HG03521 (cell line): Measurements from ENCODE around the gene CHST11.
"Not testable (repeated sequence)": the region's sequence is repeated elsewhere in the genome, so short reads cannot be mapped to it uniquely, and the experiment has no call there.

Experiments used
- ATAC-seq: cut with Tn5 transposase; IDR thresholded peaks from one replicate; pipeline ENCODE4 v1.9.1; 2021; ENCODE audit warnings: mild to moderate bottlenecking, moderate library complexity; ENCODE audit not compliant: unreplicated experiment

Gene CHST11

DNA sequence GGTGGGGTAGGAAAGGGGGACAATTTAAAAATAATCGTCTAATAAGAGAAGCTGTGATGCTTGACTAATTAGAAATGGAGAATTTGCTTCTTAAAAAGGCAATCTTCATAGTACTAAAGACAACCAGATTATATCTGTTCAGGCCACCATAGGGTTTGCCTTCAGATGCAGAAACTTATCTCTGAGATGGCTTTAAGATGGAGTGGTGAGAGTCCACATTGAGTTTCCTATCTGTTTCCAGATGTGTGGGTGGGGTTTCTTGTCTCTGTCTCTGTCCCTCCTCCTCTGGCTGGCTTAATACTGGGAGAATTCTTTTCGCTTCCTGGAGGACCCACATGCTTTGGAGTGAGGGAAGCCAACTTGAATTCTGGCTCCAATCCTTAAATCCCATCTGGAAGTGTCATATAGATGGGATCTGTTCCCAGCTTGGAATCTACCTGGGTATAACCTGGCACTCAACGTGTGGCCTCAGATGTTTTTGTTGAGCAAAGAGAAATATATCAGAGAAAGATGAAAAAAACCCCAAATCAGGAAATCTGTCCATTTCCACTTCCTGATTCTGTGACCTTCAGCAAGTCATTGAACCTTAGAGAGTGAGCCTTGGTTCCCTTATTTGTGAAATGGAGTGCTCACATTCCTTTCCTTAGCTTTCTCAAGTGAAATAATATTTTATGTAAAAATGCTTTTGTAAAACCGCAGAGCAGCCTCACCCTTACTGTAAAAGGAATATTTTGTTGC is 66.4 kb downstream of the CHST11 start:
- ATAC-seq = no peak

DNA sequence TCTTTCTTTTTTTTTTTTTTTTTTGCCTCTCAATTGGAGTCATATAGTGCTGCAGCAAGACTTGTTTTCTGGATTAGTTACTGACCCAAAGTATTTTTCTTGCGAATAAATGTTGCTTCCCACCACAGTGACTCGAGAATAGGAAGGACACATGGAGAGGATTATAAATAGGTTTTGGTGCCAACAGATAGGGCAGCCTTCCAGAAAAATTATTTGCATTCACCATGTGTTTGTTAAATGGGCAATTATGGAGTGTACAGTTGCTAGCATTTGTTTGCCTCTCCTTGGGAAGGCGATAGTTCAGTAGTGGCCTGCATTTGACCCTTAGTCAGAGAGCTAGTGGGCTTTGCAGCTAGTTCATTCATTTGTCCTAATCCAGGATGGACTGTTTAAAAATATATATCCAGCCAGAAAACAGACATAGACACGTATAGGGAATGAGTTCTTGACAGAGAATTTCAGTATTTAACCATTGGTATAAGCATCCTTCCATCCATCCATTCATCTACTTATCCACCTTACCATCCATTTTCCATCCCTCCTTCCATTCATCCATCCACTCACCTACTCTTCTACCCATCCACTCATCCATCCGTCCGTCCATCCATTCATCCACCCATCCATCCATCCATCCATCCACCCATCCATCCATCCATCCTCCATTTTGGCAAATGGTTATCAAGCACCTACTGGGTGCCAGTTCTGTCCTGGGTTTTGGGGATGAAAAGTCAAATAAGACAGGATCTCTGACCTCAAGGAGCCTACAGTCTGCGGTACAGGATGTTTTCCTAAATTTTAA is 67.5 kb downstream of the CHST11 start:
- no peak for ATAC-seq

DNA sequence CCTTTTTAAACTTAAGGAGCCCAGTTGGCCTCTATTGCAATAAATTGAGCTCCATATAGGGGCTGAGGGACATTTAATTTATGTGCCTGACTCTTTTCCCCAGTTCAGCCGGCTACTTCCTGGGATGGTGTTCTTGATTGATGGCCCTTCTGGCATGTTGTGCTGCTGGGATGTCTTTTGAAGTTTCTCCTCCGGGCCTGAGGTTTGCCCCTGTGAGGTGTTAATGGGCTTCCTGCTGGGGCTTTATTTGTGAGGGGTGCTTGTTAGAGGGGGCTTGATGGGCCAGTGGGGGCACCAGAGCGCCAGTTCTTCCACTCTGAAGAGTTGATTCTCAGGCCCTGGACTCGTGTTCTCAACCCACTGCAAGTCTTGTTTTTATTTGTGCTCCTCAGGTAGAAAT is 69.6 kb downstream of the CHST11 start:
- no peak for ATAC-seq

DNA sequence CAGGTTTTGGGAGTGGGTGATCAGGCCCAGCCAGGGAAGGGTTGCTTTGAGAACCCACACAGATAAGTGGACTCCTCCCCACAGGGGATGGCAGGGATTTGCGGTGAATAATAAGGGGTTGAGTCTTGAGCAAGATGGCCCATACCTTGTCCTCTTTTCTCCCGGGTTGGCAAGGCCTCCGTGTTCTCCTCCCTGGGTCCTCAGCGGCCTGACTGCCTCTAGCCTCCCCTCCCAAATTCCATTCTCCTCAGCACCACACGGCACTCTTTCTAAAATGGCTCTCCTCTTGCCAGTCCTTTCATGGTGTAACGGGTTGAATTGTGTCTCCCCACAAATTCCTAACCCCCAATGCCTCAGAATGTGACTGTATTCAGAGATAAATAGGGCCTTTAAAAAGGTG is 70.0 kb downstream of the CHST11 start:
- no peak for ATAC-seq

DNA sequence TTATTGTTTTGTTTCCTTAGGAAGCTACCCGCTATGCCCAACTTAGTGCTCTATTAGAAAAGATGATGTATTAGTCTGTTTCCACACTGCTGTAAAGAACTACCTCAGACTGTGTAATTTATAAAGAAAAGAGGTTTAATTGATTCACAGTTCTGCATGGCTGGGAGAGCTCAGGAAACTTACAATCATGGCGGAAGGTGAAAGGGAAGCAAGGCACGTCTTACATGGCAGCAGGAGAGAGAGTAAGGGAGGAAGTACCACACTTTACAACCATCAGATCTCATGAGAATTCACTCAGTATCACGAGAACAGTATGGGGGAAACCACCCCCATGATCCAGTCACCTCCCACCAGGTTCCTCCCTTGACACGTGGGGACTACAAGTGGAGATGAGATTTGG is 70.9 kb downstream of the CHST11 start:
- not testable (repeated sequence) for ATAC-seq

DNA sequence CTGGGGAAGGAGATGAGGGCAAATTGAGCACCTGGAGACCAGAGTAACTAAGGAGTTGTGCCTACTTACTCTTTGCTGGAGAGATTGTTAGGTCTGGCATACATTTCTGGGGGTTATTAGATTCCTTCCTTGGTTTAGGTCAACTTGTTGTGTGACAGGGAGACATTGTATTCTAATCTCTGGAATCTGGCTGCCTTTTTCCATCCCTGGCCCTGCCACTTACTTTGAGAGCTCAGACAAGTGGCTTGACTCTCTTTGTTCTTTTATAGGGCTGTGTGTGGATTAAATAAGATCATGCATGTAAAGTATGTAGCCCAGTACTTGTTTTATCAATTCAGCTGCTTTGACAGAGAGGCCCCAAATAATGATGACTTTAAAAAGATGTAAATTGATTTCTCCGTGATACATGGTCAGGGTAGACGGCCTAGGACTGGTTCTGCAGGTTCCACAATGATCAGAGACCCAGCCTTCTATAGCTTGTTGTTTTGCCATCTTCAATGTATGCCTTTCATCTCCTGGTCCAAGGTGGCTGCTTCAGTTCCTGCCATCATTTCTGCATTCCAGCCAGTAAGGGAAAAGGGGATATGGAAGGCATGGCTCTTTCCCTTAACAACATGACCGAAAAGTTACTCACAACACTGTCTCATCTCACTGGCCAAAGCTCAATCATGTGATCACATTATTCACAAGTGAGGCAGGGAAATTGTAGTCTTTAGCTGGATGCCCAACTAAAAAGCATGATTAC is 72.6 kb downstream of the CHST11 start:
- no peak for ATAC-seq

DNA sequence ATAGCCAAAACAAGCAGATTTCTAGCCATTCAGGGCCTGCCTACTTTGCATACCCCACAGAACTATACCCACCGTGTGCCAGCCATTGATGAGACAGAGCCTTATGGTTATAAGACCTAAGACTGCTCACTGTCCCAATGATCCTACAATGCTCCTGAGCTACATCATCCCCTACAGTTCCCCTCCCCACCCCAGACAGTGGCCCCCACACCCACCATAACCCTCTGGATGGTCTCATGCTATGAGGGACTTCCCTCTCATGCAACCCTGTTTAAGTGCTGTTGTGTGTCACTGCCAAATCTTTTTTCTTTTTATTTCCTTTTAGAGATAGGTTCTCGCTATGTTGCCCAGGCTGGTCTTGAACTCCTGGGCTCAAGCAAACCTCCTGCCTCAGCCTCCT is 75.9 kb downstream of the CHST11 start:
- no peak for ATAC-seq

DNA sequence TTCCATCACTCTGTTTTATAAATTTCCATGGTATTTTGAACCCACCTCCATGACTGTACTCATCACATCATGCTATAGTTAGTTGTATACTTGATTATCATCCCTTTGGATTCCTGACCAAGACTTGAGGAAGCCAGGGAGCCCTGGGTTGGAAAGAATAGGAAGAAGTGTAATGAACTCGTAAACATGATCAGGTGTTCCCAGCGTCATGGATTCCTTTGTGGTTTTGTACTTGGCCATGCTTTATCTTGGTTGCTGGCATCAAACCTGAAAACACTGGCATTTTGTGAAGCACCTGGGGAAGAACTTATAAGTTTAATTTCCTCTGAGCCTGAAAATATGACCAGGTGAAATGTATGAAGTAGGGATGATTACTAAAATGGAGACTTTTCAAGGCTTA is 76.4 kb downstream of the CHST11 start:
- ATAC-seq = no peak

DNA sequence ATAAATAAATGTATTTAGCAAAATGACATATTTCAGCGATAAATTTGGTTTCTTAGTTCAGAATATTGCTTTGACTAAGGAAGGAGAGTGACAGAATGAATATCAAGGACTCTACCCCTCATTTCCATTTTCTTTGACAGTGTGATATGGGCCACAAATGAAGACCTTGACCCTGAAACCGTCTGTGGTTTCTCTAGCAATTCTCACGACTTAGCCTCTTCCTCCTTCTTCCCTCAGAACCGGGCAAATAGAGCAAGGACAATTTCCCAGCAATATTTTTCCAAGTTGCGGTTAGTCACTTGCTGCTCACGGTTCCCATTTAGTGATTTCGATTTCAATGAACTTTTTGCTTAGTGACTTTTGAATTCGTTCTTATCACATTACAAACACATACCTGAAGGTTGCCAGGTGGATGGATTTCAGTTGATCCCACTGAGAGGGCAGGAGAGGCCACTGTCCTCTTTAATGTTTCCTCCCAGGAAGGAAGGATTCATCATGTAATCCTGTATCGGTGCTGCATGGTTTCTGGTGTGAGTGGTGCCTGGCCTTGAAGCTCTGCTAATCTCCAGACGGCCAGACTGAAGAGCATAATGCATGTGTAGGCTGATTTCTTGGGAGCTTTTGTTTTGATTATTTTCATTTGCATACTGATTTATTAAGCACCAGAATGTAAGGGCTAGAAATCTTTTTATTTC is 77.6 kb downstream of the CHST11 start:
- ATAC-seq = no peak

DNA sequence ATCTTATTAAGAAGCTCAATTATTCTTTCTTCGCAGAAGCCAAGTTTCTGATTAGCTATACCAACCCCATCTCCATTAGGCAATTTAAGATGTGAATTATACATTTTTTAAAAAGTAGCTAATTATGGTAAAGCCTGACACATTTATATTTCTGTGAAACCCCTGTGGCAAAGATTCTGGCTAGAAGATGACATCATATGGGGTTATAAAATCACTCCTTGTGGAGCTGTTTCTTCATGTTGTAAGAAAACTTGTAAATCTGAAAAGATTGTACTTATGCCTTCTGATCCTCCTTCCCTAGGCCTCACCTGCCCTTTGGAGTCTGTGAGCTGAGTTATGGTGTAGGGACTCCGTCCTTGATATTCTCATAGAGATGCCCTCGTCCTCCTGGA is 78.1 kb downstream of the CHST11 start:
- ATAC-seq = no peak

DNA sequence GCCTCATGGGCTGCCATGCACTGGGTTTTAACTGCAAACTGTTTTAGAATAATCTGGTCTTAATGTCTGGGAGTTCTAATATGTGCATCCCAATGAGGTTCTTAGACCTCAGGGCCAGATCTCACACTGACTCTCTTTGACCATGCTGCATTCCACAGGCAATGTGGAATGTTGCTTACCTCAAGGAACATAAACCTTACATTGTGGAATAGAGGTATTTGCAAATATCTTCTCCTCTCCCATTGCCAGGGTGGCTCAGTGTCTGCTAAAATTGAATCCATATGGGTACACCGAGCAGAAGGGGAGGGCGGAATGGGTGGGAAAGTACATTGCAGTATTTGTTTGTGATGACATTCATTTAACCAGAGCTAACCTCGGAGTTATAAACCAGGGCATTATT is 78.6 kb downstream of the CHST11 start:
- ATAC-seq = no peak

DNA sequence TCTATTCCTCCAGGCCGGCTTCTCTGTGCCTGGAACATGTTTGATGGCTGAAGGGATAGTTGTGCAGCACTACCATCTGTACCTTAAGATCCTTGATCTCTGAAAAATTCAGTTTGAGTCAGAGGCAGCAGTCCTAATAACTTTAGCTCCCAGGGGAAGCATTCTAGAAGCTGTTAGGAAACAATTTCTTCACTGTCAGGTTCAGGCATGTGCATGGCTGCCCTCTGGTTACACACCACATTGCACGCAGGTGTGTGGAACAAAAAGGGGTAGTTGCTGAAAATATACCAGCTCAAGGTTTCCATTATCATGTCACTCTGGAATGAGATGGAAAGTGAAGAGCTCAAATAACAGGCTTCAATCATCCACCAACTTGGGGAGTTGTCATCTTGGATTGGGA is 80.1 kb downstream of the CHST11 start:
- ATAC-seq = no peak

DNA sequence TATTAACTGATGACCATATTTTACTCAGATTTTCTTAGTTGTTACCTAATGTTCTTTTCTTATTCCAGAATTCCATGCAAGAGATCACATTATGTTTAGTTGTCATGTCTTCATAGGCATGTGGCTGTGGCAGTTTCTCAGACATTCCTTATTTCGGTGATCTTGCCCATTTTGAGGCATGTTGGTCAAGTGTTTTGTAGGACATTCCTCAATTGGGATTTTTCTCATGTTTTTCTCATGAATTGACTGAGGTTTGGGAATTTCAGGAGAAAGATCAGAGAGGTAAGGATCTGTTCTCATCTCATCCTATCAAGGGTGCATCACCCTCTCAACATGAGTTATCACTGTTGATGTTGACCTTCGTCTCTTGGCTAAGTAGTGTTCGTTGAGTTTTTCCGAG is 81.3 kb downstream of the CHST11 start:
- no peak for ATAC-seq

DNA sequence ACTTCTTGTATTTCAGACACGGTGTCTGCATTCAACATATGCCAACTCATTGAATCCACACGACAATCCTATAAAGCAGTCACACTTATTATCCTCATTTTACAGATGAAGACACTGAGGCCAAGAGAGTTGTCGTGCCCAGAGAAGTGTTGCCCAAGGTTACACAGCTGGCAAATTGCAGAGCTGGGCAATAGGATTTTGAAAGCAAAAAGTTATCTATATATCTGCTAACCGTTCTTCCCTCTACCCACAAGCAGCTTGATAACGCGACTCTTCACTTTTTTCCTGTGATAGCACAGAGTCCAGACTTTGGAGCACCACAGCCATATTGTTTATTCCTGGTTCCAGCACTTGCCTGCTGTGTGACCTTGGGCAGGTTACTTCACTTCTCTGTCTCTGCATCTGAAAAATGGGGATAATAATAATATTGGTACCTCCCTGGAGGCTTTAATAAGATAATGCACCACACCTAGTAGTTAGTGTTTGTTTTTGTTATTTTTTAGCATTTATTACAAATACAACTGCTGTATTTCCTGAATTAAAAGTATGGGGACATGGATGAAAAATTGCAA is 82.2 kb downstream of the CHST11 start:
- no peak for ATAC-seq

DNA sequence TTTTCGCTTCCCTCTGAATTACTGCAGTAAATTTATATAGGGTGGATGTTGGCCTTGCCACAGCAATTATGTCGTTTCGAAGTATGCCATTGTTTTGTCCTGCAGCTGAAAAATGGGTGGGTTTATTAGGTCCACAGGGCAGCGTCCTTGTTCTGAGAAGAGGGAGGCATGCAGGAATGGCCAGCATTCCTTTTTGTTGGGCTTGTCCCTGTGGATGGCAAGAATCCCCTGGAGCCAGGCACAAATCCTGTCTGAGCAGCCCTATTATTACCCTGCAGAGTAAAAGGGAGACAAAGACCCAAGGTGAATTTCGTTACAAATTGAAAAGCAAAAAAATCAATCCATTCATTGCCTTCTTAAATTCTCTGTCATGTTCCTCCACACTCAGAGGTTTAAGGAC is 88.1 kb downstream of the CHST11 start:
- no peak for ATAC-seq

DNA sequence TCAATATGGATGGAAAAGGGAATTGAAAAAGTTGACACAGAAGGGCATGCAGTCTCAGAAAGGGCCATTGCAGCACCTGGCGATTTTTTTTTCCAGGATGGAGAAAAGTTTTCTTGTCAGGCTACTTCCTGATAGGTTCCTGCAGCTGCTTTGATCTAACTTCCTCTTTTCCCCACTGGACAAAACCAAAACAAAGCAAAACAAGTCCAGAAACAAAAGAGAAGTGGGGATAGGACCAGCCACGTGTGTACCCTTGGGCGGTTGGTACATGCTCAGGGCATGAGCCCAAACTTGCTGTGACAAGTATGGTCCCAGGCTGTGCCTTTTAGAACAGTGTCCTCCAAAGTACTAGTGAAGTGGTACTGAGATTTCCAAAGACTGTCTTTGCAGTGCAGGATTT is 89.8 kb downstream of the CHST11 start:
- no peak for ATAC-seq

DNA sequence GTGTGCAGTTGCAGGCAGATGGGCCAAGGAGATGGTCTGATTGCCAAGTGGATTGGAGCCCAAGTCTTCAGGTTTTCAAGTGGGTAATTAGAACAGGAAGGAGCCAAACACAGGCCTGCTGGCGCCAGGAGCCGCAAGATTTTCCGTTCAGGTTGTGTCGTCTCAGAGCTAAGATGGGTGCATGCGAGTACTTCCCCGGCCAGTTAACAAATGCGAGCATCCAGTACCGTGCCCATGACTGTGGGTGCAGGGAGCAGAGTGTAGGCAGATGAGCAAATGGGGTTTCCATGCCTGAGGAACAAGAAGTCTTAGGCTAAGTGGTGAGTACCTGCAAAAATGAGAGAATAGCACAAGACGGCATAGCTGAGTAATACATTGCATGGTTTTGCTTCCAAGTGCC is 90.5 kb downstream of the CHST11 start:
- no peak for ATAC-seq

DNA sequence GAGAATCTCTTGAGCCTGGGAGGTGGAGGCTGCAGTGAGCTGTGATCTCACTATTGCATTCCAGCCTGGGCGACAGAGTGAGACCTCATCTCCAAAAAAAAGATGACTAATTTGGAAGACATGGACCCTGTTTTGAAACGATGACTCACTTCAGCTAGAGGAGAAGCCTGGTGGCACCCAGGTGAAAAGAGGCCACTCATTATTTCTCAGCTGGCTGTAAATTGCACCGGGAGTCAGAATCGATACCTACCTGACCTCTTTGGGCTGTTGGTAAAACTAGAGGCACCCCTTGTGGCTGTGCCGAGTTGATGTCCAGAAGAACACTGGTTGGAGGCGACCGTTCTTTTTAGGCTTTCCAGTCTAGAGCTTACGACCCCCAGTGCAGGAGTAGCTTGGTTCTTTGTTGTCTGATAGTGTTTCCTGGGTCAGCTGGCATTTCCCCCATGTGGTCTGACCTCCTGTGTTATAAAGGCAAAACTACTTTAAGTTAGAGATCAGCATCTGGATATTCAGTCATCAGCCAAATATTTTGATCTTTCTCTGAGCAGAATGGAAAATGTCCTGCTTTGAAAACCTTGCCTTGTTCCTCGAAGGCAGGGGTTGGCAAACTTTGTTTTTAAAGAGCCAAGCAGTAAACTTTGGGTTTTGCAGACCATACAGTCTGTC is 93.2 kb downstream of the CHST11 start:
- no peak for ATAC-seq

DNA sequence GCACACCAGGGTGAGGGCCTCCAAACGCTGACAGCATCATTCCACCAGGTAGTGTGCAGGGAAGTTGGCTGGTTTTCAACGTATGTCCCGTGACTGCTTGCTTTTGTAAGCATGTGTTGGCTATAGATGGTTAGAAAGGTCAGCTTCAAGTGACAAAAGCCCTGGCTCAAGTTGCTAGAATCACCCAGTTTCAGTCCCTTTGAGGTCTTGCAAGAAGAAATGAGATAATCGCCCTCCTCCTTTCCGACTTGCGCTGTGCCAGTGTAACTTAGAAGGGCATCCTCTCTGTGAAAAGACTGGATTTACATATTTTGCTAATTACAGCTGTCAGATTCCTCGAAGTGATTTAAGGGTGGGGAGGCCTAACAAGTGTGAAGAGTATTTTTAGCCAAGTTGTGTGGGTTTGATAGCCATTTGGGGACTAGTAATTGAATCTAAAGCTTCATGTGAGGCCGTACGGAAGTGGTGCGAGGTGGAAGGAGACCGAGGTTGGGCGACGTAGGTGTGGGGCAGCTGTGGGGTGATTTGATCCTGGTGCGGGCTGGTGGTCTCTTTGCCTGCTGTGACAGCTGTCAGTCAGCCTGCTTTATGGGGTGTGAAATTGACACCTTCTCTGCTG is 94.7 kb downstream of the CHST11 start:
- no peak for ATAC-seq

DNA sequence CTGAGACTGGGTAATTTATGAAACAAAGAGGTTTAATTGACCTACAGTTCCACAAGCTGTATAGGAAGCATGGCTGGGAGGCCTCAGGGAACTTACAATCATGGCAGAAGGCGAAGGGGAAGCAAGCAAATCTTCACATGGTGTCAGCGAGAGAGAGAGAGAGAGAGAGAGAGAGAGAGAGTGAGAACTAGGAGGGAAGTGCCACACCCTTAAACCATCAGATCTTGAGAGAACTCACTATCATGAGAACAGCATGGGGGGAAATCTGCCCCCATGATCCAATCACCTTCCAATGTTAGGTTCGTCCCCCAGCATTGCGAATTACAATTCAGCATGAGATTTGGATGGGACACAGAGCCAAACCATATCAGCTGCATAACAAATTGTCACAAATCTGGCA is 96.7 kb downstream of the CHST11 start:
- no peak for ATAC-seq
